ENCODE data around the gene NAALADL2.

Gene NAALADL2

GRCh38 chr3:175242243-175242642, 383.1 kb downstream of the NAALADL2 start:
- Mint-ChIP-seq H3K27me3 (no peaks in the 10 kb centered on the region), H3K27ac (no peak overlapping the region), H3K9me3 (no peaks in the 10 kb centered on the region), H3K4me1 (ENCODE audit: low read depth in 2 of 2) (no peaks in the 10 kb centered on the region), H3K4me3 (no peak overlapping the region), H3K36me3 (ENCODE audit: insufficient read depth) (no peaks in the 10 kb centered on the region)
- ATAC-seq (replicated peaks) (no peak), DNase-seq (no peak)

- Mint-ChIP-seq H3K4me3 (no peak overlapping the region), H3K27me3 (no peaks in the 10 kb centered on the region), H3K4me1 (ENCODE audit: low read depth in 2 of 2) (no peaks in the 10 kb centered on the region), H3K27ac (no peak overlapping the region), H3K9me3 (peaks cover 5 to 8% of the 10 kb centered on the region in 2 donors), H3K36me3 (ENCODE audit: insufficient read depth) (no peaks in the 10 kb centered on the region)
- DNase-seq (no peak), ATAC-seq (replicated peaks) (no peak)
Observed at GRCh38 chr3:175246234-175246633, 387.1 kb downstream of the NAALADL2 start.

GRCh38 chr3:175246766-175247165, 387.6 kb downstream of the NAALADL2 start:
- DNase-seq: no peak
- no peak overlapping the region for H3K4me3 Mint-ChIP-seq
- peaks cover 7 to 8% of the 10 kb centered on the region in 2 donors for H3K9me3 Mint-ChIP-seq
- H3K4me1 Mint-ChIP-seq (ENCODE audit: low read depth in 2 of 2): no peaks in the 10 kb centered on the region
- no peaks in the 10 kb centered on the region for H3K36me3 Mint-ChIP-seq (ENCODE audit: insufficient read depth)
- no peaks in the 10 kb centered on the region for H3K27me3 Mint-ChIP-seq
- no peak overlapping the region for H3K27ac Mint-ChIP-seq
- ATAC-seq (replicated peaks): no peak

GRCh38 chr3:175247629-175248028, 388.5 kb downstream of the NAALADL2 start:
- H3K27ac Mint-ChIP-seq: no peak overlapping the region
- H3K36me3 Mint-ChIP-seq (ENCODE audit: insufficient read depth): no peaks in the 10 kb centered on the region
- H3K4me3 Mint-ChIP-seq: no peak overlapping the region
- H3K9me3 Mint-ChIP-seq: peaks cover 7 to 13% of the 10 kb centered on the region in 2 donors
- no peaks in the 10 kb centered on the region for H3K4me1 Mint-ChIP-seq (ENCODE audit: low read depth in 2 of 2)
- DNase-seq (no peak), ATAC-seq (replicated peaks) (no peak)
- H3K27me3 Mint-ChIP-seq: no peaks in the 10 kb centered on the region

GRCh38 chr3:175248832-175249231, 389.7 kb downstream of the NAALADL2 start:
- no peak for DNase-seq
- Mint-ChIP-seq H3K4me3 (no peak overlapping the region), H3K27ac (no peak overlapping the region), H3K27me3 (no peaks in the 10 kb centered on the region), H3K36me3 (ENCODE audit: insufficient read depth) (no peaks in the 10 kb centered on the region), H3K9me3 (peaks cover 9 to 14% of the 10 kb centered on the region in 2 donors), H3K4me1 (ENCODE audit: low read depth in 2 of 2) (no peaks in the 10 kb centered on the region)
- no peak for ATAC-seq (replicated peaks)

- no peaks in the 10 kb centered on the region for H3K27me3 Mint-ChIP-seq
- DNase-seq (no peak), ATAC-seq (replicated peaks) (no peak)
- no peaks in the 10 kb centered on the region for H3K36me3 Mint-ChIP-seq (ENCODE audit: insufficient read depth)
- H3K27ac Mint-ChIP-seq: no peak overlapping the region
- no peaks in the 10 kb centered on the region for H3K4me1 Mint-ChIP-seq (ENCODE audit: low read depth in 2 of 2)
- H3K4me3 Mint-ChIP-seq: no peak overlapping the region
- H3K9me3 Mint-ChIP-seq: peaks cover 9 to 19% of the 10 kb centered on the region in 2 donors
Observed at GRCh38 chr3:175255698-175256097, 396.6 kb downstream of the NAALADL2 start.

GRCh38 chr3:175257123-175257522, 398.0 kb downstream of the NAALADL2 start:
- H3K36me3 Mint-ChIP-seq (ENCODE audit: insufficient read depth): no peaks in the 10 kb centered on the region
- H3K27me3 Mint-ChIP-seq: no peaks in the 10 kb centered on the region
- ATAC-seq (replicated peaks): no peak
- no peak overlapping the region for H3K4me3 Mint-ChIP-seq
- H3K9me3 Mint-ChIP-seq: peaks cover 6 to 19% of the 10 kb centered on the region in 2 donors
- H3K4me1 Mint-ChIP-seq (ENCODE audit: low read depth in 2 of 2): no peaks in the 10 kb centered on the region
- DNase-seq: no peak
- H3K27ac Mint-ChIP-seq: no peak overlapping the region

GRCh38 chr3:175258763-175259162, 399.6 kb downstream of the NAALADL2 start:
- Mint-ChIP-seq H3K4me1 (ENCODE audit: low read depth in 2 of 2) (no peaks in the 10 kb centered on the region), H3K27ac (no peak overlapping the region), H3K9me3 (peaks cover 4 to 13% of the 10 kb centered on the region in 2 donors), H3K36me3 (ENCODE audit: insufficient read depth) (no peaks in the 10 kb centered on the region), H3K27me3 (no peaks in the 10 kb centered on the region), H3K4me3 (no peak overlapping the region)
- DNase-seq: no peak
- ATAC-seq (replicated peaks): no peak

- Mint-ChIP-seq H3K27me3 (no peaks in the 10 kb centered on the region), H3K4me1 (ENCODE audit: low read depth in 2 of 2) (no peaks in the 10 kb centered on the region), H3K4me3 (no peak overlapping the region), H3K9me3 (peaks cover 6 to 13% of the 10 kb centered on the region in 2 donors), H3K36me3 (ENCODE audit: insufficient read depth) (no peaks in the 10 kb centered on the region), H3K27ac (no peak overlapping the region)
- DNase-seq (no peak), ATAC-seq (replicated peaks) (no peak)
Observed at GRCh38 chr3:175260145-175260794, 401.1 kb downstream of the NAALADL2 start.

- Mint-ChIP-seq H3K9me3 (peaks cover 0 to 3% of the 10 kb centered on the region in 2 donors), H3K4me1 (ENCODE audit: low read depth in 2 of 2) (no peaks in the 10 kb centered on the region), H3K36me3 (ENCODE audit: insufficient read depth) (peaks cover under 1% of the 10 kb centered on the region), H3K4me3 (no peak overlapping the region), H3K27me3 (no peaks in the 10 kb centered on the region), H3K27ac (no peak overlapping the region)
- DNase-seq: no peak
- no peak for ATAC-seq (replicated peaks)
Observed at GRCh38 chr3:175266478-175266877, 407.3 kb downstream of the NAALADL2 start.

GRCh38 chr3:175267121-175267531, 408.0 kb downstream of the NAALADL2 start:
- ATAC-seq (replicated peaks) (no peak), DNase-seq (no peak)
- peaks cover 2% of the 10 kb centered on the region for H3K36me3 Mint-ChIP-seq (ENCODE audit: insufficient read depth)
- peaks cover 0 to 3% of the 10 kb centered on the region in 2 donors for H3K9me3 Mint-ChIP-seq
- no peaks in the 10 kb centered on the region for H3K27me3 Mint-ChIP-seq
- no peak overlapping the region for H3K4me3 Mint-ChIP-seq
- H3K4me1 Mint-ChIP-seq (ENCODE audit: low read depth in 2 of 2): no peaks in the 10 kb centered on the region
- no peak overlapping the region for H3K27ac Mint-ChIP-seq

GRCh38 chr3:175267561-175267960, 408.4 kb downstream of the NAALADL2 start:
- Mint-ChIP-seq H3K36me3 (ENCODE audit: insufficient read depth) (peaks cover 2% of the 10 kb centered on the region), H3K4me3 (no peak overlapping the region), H3K9me3 (peaks cover 0 to 3% of the 10 kb centered on the region in 2 donors), H3K4me1 (ENCODE audit: low read depth in 2 of 2) (no peaks in the 10 kb centered on the region), H3K27me3 (no peaks in the 10 kb centered on the region), H3K27ac (no peak overlapping the region)
- no peak for DNase-seq
- ATAC-seq (replicated peaks): no peak

GRCh38 chr3:175269394-175269793, 410.3 kb downstream of the NAALADL2 start:
- peaks cover 2% of the 10 kb centered on the region for H3K36me3 Mint-ChIP-seq (ENCODE audit: insufficient read depth)
- peaks cover 0 to 1% of the 10 kb centered on the region in 2 donors for H3K9me3 Mint-ChIP-seq
- DNase-seq (no peak), ATAC-seq (replicated peaks) (no peak)
- H3K4me3 Mint-ChIP-seq: no peak overlapping the region
- no peaks in the 10 kb centered on the region for H3K27me3 Mint-ChIP-seq
- H3K27ac Mint-ChIP-seq: no peak overlapping the region
- H3K4me1 Mint-ChIP-seq (ENCODE audit: low read depth in 2 of 2): no peaks in the 10 kb centered on the region

- Mint-ChIP-seq H3K27ac (no peak overlapping the region), H3K36me3 (ENCODE audit: insufficient read depth) (peaks cover 2% of the 10 kb centered on the region), H3K4me1 (ENCODE audit: low read depth in 2 of 2) (no peaks in the 10 kb centered on the region), H3K27me3 (no peaks in the 10 kb centered on the region), H3K9me3 (peaks cover 0 to 3% of the 10 kb centered on the region in 2 donors), H3K4me3 (no peak overlapping the region)
- ATAC-seq (replicated peaks) (no peak), DNase-seq (no peak)
Observed at GRCh38 chr3:175270198-175270837, 411.2 kb downstream of the NAALADL2 start.
